Chondrocyte (in vitro differentiated cells): ENCODE results near the gene TRAF2. TPM values are rescaled to one million over a fixed set of nuclear protein-coding genes. Genes with fewer than 3 reads are reported as not detected.

Source experiments
- DNase-seq: peaks from one replicate; pipeline ENCODE4 v3.0.0; 2021; ENCODE audit warnings: mixed read lengths, low spot score
- H3K27ac Mint-ChIP-seq: one replicate; pipeline ENCODE4 v1.8.0; 2021; ENCODE audit warnings: mild to moderate bottlenecking, moderate library complexity, mixed read lengths; ENCODE audit not compliant: unreplicated experiment
- H3K27me3 Mint-ChIP-seq: 2 replicates; pipeline ENCODE4 v1.8.0; 2021; ENCODE audit warnings: low read depth, mixed read lengths
- H3K36me3 Mint-ChIP-seq: 2 replicates; pipeline ENCODE4 v1.8.0; 2021; ENCODE audit warnings: low read depth, mixed read lengths
- H3K4me1 Mint-ChIP-seq: 2 replicates; pipeline ENCODE4 v1.8.0; 2021; ENCODE audit warnings: low read depth, mild to moderate bottlenecking, mixed read lengths
- H3K4me3 Mint-ChIP-seq: one replicate; pipeline ENCODE4 v1.8.0; 2021; ENCODE audit warnings: mild to moderate bottlenecking, moderate library complexity, mixed read lengths; ENCODE audit not compliant: unreplicated experiment
- H3K9me3 Mint-ChIP-seq: 2 replicates; pipeline ENCODE4 v1.8.0; 2021; ENCODE audit warnings: low read depth, mixed read lengths
- CTCF ChIP-seq: fragments of 200-600 bp; sonication (generic); IDR thresholded peaks from 2 replicates; pipeline ENCODE4 v1.5.0; 2021; ENCODE audit warnings: antibody characterized with exemption, mild to moderate bottlenecking, moderate library complexity
- total RNA-seq: library from RNA; stranded (reverse); gene quantifications from 3 replicates; pipeline ENCODE4 v1.2.1, GENCODE V29; 2021

TRAF2 gene
- total RNA-seq, 1 donor from 2014 or later = 10.4 TPM

GRCh38 chr9:136849960-136850865 lies 36.1 kb upstream of the TRAF2 start:
- Mint-ChIP-seq H3K27ac (peak overlapping the region; percentile 88), H3K4me1 (peaks cover 17% of the 10 kb centered on the region), H3K36me3 (peaks cover 2% of the 10 kb centered on the region), H3K9me3 (no peaks in the 10 kb centered on the region), H3K27me3 (no peaks in the 10 kb centered on the region), H3K4me3 (peak overlapping the region; percentile 96)
- no peak for TF ChIP-seq CTCF
- no peak for DNase-seq

GRCh38 chr9:136850866-136851775 lies 35.2 kb upstream of the TRAF2 start:
- no peaks in the 10 kb centered on the region for H3K27me3 Mint-ChIP-seq
- DNase-seq = no peak
- peaks cover 17% of the 10 kb centered on the region for H3K4me1 Mint-ChIP-seq
- H3K4me3 Mint-ChIP-seq = peak overlapping the region; percentile 35
- H3K36me3 Mint-ChIP-seq = peaks cover 2% of the 10 kb centered on the region
- TF ChIP-seq CTCF = no peak
- H3K27ac Mint-ChIP-seq = no peak overlapping the region
- H3K9me3 Mint-ChIP-seq = no peaks in the 10 kb centered on the region

DNA sequence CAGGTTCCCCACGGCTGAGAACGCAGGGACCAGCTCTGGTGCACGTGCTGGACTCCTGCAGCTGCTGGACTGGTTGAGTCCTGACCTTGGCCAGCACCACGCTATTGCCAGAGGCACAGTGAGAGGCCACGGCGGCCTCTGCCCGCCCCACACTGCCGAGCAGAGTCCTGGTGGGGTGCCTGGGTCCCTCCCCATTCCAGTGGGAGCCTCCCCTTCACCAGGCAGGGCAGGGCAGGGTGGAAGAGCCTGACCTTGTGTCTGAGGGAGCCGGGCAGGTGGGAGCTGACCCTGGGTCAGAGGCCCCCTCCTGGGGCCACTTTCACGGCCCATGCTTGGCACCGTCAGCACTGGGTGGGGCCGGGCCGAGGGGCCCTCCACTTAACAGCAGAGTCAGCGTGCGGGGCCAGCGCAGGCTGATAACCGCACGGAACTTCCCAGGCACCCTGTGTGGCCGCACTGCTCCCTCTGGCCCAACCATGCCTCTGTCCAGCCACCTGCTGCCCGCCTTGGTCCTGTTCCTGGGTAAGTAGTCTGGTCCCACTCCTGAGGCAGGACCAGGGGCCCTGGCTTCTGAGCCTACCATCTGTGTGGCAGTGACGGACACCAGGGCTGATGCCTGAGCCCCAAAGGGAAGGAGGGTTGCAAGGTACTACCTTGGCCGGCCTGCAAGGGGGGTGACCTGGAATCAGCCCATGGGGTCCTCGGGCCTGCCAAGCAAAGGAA lies 34.2 kb upstream of the TRAF2 start, which contains the start of gene MAMDC4:
TSS of gene MAMDC4 (plus strand) at position 406 of the 723 bp plus-strand sequence. CDS start at position 477, 71 bp downstream.
- DNase-seq = no peak
- no peak for TF ChIP-seq CTCF
- Mint-ChIP-seq H3K4me3 (peak within 1 kb of the TSS; percentile 25), H3K4me1 (peaks cover 13% of the 10 kb centered on the region), H3K9me3 (no peaks in the 10 kb centered on the region), H3K27me3 (no peaks in the 10 kb centered on the region), H3K27ac (peak within 1 kb of the TSS; percentile 54), H3K36me3 (no peaks in the 10 kb centered on the region)

DNA sequence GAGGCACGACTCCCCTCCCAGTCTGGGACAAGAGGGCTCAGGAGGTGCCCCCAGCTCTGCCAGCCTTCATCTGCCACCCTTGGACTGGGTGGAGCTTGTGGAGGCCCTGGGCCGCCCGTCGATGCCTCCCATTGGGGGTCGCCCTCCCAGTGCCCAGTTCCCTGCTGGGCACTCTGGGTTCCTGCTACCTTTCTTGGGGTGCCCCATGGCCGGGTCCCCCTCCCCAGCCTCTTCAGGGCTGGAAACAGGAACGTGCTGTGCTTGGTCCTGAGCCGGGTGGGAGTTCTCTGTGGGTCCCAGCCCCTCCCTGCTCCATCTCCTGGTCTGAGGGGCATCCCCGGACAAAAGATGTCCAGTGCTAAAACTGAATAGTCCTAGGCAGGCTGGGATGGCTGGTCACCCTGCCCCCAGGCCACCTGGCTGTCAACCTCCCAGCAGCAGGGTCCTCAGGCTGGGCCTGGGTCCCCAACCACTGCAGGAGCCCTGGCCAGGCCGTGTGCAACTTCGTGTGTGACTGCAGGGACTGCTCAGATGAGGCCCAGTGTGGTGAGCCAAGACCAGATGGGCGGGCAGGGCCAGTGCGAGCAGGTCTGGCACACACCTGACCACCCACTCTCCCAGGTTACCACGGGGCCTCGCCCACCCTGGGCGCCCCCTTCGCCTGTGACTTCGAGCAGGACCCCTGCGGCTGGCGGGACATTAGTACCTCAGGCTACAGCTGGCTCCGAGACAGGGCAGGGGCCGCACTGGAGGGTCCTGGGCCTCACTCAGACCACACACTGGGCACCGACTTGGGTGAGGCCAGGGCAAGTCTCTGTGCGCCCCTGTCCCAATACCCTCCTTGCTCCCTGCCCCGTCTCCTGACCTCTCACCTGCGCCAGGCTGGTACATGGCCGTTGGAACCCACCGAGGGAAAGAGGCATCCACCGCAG lies 33.4 kb upstream of the TRAF2 start:
- H3K27ac Mint-ChIP-seq = no peak overlapping the region
- no peak for DNase-seq
- no peak overlapping the region for H3K4me3 Mint-ChIP-seq
- no peaks in the 10 kb centered on the region for H3K36me3 Mint-ChIP-seq
- peaks cover 11% of the 10 kb centered on the region for H3K4me1 Mint-ChIP-seq
- H3K27me3 Mint-ChIP-seq = no peaks in the 10 kb centered on the region
- H3K9me3 Mint-ChIP-seq = no peaks in the 10 kb centered on the region
- TF ChIP-seq CTCF = no peak
